ENCODE data around the gene PXMP2. TPM values are rescaled to one million over a fixed set of nuclear protein-coding genes. Genes with fewer than 3 reads are reported as not detected.

The PXMP2 gene
- polyA plus RNA-seq, 2 donors, result 5.1 to 15.7 TPM

DNA sequence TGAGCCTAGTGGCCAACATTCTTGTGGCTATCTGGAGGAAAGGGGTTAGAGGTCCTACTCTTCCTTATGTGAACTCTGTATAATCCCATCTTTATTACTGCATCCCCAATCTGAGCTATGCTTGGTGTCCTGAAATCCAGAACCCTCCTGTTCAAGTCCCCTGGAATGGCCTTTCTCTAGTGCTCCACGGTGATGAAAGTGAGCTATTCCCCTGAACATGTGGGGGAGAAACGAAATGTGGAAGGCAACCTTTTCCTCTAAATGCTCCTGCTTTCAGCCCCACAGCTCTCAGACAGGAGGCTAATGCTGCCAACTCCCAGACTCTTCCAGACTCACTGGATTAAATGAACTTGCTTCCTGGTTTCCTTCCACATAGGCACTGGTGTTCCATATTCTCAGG, 20.8 kb downstream of the PXMP2 start:
- Histone ChIP-seq H3K4me1 (ENCODE audit: control insufficient read depth in 2 of 2, insufficient read depth in 2 of 2, low read length in 1 of 2) (no peaks in the 10 kb centered on the region), H3K27me3 (ENCODE audit: control insufficient read depth in 1 of 2, insufficient read depth in 2 of 2, low read length in 2 of 2) (no peaks in the 10 kb centered on the region), H3K27ac (ENCODE audit: low read depth in 2 of 2, low read length in 1 of 2) (no peak overlapping the region), H3K9me3 (ENCODE audit: control insufficient read depth in 2 of 2, insufficient read depth in 1 of 2, low read depth in 1 of 2, low read length in 1 of 2) (no peaks in the 10 kb centered on the region), H3K36me3 (ENCODE audit: control insufficient read depth in 2 of 2, insufficient read depth in 2 of 2, low read length in 1 of 2) (peaks cover 0 to 6% of the 10 kb centered on the region in 2 donors), H3K4me3 (ENCODE audit: low read depth in 1 of 2, low read length in 2 of 2) (no peak overlapping the region)
- 82 to 92% methylated on average over 2 of the region's 2 CpGs for WGBS, 2 donors

DNA sequence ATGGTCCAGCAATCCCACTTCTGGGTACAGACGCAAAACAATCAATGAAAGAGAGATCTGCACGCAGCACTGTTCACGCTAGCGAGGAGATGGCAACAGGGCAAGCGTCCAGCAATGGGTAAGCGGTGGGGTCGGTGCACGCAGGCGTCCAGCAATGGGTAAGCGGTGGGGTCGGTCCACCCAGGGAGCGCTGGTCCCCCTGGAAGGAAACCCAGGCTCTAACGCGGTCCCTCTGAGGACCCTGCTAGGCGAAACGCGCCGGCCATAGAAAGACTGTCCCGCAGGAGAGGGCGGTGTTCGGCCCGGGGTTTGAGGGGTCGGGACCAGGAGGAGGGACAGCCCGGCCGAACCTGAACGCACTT, 22.6 kb downstream of the PXMP2 start:
- Histone ChIP-seq H3K36me3 (ENCODE audit: control insufficient read depth in 2 of 2, insufficient read depth in 2 of 2, low read length in 1 of 2) (peaks cover 0 to 7% of the 10 kb centered on the region in 2 donors), H3K4me1 (ENCODE audit: control insufficient read depth in 2 of 2, insufficient read depth in 2 of 2, low read length in 1 of 2) (no peaks in the 10 kb centered on the region), H3K27ac (ENCODE audit: low read depth in 2 of 2, low read length in 1 of 2) (peak overlapping the region; percentile 79 to 80), H3K4me3 (ENCODE audit: low read depth in 1 of 2, low read length in 2 of 2) (peak overlapping the region; percentile 90), H3K9me3 (ENCODE audit: control insufficient read depth in 2 of 2, insufficient read depth in 1 of 2, low read depth in 1 of 2, low read length in 1 of 2) (no peaks in the 10 kb centered on the region), H3K27me3 (ENCODE audit: control insufficient read depth in 1 of 2, insufficient read depth in 2 of 2, low read length in 2 of 2) (no peaks in the 10 kb centered on the region)
- WGBS, 2 donors, result 2 to 3% methylated on average over 26 of the region's 26 CpGs

DNA sequence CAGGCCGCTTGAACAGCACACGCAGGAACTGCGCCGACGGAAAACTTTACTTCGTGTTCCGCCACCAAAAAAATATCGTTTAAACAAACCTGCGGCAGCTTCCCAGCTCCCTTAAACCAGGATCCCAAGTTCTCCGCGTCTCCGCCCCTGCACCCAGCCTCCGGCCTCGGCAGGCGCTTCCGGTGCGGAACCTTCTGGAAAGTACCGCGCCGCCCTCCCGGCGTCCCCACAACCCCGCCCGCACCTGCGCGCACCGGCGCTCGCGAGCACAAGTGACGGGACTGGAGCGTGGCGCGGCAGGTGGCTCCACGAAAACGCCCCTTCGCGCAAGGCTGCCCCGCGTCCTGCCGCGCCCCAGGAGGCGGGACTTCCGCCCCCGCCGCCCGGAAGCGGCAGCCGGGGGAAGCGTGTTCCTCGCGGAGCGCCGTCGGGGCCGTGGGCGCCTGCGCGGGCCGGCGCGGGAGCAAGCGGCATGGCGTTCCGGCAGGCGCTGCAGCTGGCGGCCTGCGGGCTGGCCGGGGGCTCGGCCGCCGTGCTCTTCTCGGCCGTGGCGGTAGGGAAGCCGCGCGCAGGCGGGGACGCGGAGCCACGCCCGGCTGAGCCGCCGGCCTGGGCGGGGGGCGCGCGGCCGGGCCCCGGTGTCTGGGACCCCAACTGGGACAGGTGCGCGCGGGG, 23.2 kb downstream of the PXMP2 start, which contains the start of gene PGAM5:
TSS of gene PGAM5 (plus strand) at position 438 of the 675 bp plus-strand sequence. CDS start at position 473, 35 bp downstream.
- H3K27ac ChIP-seq (ENCODE audit: low read depth in 2 of 2, low read length in 1 of 2), result peak within 1 kb of the TSS; percentile 79 to 80
- H3K36me3 ChIP-seq (ENCODE audit: control insufficient read depth in 2 of 2, insufficient read depth in 2 of 2, low read length in 1 of 2), result peaks cover 0 to 7% of the 10 kb centered on the region in 2 donors
- no peaks in the 10 kb centered on the region for H3K27me3 ChIP-seq (ENCODE audit: control insufficient read depth in 1 of 2, insufficient read depth in 2 of 2, low read length in 2 of 2)
- 1% methylated on average over 70 to 94 of the region's 94 CpGs for WGBS, 2 donors
- peak within 1 kb of the TSS; percentile 90 for H3K4me3 ChIP-seq (ENCODE audit: low read depth in 1 of 2, low read length in 2 of 2)
- no peaks in the 10 kb centered on the region for H3K4me1 ChIP-seq (ENCODE audit: control insufficient read depth in 2 of 2, insufficient read depth in 2 of 2, low read length in 1 of 2)
- no peaks in the 10 kb centered on the region for H3K9me3 ChIP-seq (ENCODE audit: control insufficient read depth in 2 of 2, insufficient read depth in 1 of 2, low read depth in 1 of 2, low read length in 1 of 2)

DNA sequence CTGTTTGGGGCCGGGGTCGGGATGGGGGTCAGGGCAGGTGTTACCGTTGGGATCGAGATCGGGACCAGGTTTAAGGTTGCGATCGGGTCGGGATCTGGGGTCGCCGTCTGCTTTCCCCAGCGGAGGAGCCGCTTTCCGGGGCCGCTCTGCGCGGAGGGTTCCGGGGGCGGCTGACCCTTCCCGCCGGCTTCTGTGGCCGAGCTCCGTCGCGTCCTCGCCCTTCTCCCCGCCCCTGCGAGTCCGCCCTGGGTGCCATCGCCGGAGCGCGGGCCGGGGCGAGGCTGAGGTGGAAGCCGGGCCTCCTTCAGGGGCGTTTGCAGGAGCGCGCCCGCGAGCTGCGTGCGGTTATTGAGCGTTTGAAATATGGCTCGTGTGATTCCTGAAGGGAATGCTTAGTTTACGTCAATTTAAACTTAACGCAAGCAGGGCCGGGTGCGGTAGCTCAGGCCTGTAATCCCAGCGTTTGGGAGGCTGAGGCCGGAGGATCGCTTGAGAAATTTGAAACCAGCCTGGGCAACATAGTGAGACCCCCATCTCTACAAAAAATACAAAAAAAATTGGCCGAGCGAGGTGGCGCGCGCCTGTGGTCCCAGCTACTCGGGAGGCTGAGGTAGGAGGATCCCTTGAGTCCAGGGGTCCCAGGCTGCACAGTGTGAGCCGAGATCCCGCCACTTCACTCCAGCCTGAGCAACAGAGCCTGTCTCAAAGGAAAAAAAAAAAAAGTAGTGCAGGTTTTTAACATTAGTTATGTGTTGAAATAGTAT, 23.9 kb downstream of the PXMP2 start:
- Histone ChIP-seq H3K27ac (ENCODE audit: low read depth in 2 of 2, low read length in 1 of 2) (peak overlapping the region; percentile 12 to 80), H3K4me3 (ENCODE audit: low read depth in 1 of 2, low read length in 2 of 2) (peak overlapping the region; percentile 90), H3K4me1 (ENCODE audit: control insufficient read depth in 2 of 2, insufficient read depth in 2 of 2, low read length in 1 of 2) (no peaks in the 10 kb centered on the region), H3K27me3 (ENCODE audit: control insufficient read depth in 1 of 2, insufficient read depth in 2 of 2, low read length in 2 of 2) (no peaks in the 10 kb centered on the region), H3K9me3 (ENCODE audit: control insufficient read depth in 2 of 2, insufficient read depth in 1 of 2, low read depth in 1 of 2, low read length in 1 of 2) (no peaks in the 10 kb centered on the region), H3K36me3 (ENCODE audit: control insufficient read depth in 2 of 2, insufficient read depth in 2 of 2, low read length in 1 of 2) (peaks cover 0 to 7% of the 10 kb centered on the region in 2 donors)
- WGBS, 2 donors, result 6 to 9% methylated on average over 57 to 59 of the region's 59 CpGs

DNA sequence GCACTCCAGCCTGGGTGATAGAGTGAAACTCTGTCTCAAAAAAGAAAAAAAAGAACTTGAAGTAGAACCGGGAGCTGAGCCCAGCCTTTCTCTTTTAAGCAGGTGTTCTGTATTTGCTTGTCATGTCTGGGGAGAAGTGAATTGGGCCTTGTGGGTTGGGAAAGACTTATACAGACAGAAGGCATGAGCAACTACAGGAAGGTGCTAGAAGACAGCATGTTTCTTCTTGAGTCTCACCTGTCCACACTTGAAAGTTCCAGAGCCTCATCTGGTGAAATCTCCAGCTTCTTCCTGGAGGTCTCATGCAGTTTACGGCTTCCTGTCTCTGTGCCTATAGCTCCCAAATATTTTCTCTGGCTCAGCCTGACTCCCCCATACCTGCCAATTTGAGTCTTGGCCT, 25.7 kb downstream of the PXMP2 start:
- H3K4me1 ChIP-seq (ENCODE audit: control insufficient read depth in 2 of 2, insufficient read depth in 2 of 2, low read length in 1 of 2), result no peaks in the 10 kb centered on the region
- peaks cover 0 to 21% of the 10 kb centered on the region in 2 donors for H3K36me3 ChIP-seq (ENCODE audit: control insufficient read depth in 2 of 2, insufficient read depth in 2 of 2, low read length in 1 of 2)
- H3K9me3 ChIP-seq (ENCODE audit: control insufficient read depth in 2 of 2, insufficient read depth in 1 of 2, low read depth in 1 of 2, low read length in 1 of 2), result no peaks in the 10 kb centered on the region
- H3K4me3 ChIP-seq (ENCODE audit: low read depth in 1 of 2, low read length in 2 of 2), result no peak overlapping the region
- no peak overlapping the region for H3K27ac ChIP-seq (ENCODE audit: low read depth in 2 of 2, low read length in 1 of 2)
- 50 to 51% methylated on average over 2 of the region's 2 CpGs for WGBS, 2 donors
- H3K27me3 ChIP-seq (ENCODE audit: control insufficient read depth in 1 of 2, insufficient read depth in 2 of 2, low read length in 2 of 2), result no peaks in the 10 kb centered on the region

DNA sequence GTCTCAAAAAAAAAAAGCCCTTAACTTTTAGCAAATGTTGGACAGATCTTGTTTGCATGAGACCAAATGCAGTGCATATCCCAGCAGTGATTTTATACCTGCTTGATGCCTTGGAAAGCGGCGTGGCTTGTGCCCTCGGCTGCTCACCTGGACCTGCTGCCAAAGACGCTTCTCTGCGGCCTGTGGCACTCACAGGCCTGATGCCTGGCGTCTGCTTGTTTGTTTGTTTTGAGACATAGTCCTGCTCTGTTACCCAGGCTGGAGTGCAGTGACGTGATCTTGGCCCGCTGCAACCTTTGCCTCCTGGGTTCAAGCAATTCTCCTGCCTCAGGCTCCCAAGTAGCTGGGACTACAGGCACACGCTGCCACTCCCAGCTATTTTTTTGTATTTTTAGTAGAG, 28.5 kb downstream of the PXMP2 start:
- peaks cover 0 to 42% of the 10 kb centered on the region in 2 donors for H3K36me3 ChIP-seq (ENCODE audit: control insufficient read depth in 2 of 2, insufficient read depth in 2 of 2, low read length in 1 of 2)
- H3K4me3 ChIP-seq (ENCODE audit: low read depth in 1 of 2, low read length in 2 of 2), result no peak overlapping the region
- no peak overlapping the region for H3K27ac ChIP-seq (ENCODE audit: low read depth in 2 of 2, low read length in 1 of 2)
- WGBS, 2 donors, result 79 to 85% methylated on average over 9 of the region's 9 CpGs
- no peaks in the 10 kb centered on the region for H3K4me1 ChIP-seq (ENCODE audit: control insufficient read depth in 2 of 2, insufficient read depth in 2 of 2, low read length in 1 of 2)
- no peaks in the 10 kb centered on the region for H3K27me3 ChIP-seq (ENCODE audit: control insufficient read depth in 1 of 2, insufficient read depth in 2 of 2, low read length in 2 of 2)
- H3K9me3 ChIP-seq (ENCODE audit: control insufficient read depth in 2 of 2, insufficient read depth in 1 of 2, low read depth in 1 of 2, low read length in 1 of 2), result no peaks in the 10 kb centered on the region

DNA sequence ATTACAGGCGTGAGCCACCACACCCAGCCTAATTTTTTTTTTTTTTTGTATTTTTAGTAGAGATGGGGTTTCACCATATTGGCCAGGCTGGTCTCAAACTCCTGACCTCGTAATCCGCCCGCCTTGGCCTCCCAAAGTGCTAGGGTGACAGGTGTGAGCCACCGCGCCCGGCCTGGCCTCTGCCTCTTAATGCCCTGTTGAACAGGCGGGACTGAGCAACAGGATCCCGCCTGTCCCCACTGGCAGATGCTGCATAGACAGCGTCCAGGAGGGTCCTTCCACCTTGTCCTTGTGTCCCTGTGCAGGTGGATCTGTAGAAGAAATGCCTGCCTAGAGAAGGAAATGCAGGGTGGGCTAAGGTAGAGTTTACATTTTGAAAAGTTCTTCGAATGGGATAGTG, 29.0 kb downstream of the PXMP2 start:
- Histone ChIP-seq H3K4me3 (ENCODE audit: low read depth in 1 of 2, low read length in 2 of 2) (no peak overlapping the region), H3K36me3 (ENCODE audit: control insufficient read depth in 2 of 2, insufficient read depth in 2 of 2, low read length in 1 of 2) (peaks cover 0 to 44% of the 10 kb centered on the region in 2 donors), H3K27ac (ENCODE audit: low read depth in 2 of 2, low read length in 1 of 2) (no peak overlapping the region), H3K4me1 (ENCODE audit: control insufficient read depth in 2 of 2, insufficient read depth in 2 of 2, low read length in 1 of 2) (no peaks in the 10 kb centered on the region), H3K9me3 (ENCODE audit: control insufficient read depth in 2 of 2, insufficient read depth in 1 of 2, low read depth in 1 of 2, low read length in 1 of 2) (no peaks in the 10 kb centered on the region), H3K27me3 (ENCODE audit: control insufficient read depth in 1 of 2, insufficient read depth in 2 of 2, low read length in 2 of 2) (no peaks in the 10 kb centered on the region)
- WGBS, 2 donors, result 78 to 85% methylated on average over 11 of the region's 11 CpGs

DNA sequence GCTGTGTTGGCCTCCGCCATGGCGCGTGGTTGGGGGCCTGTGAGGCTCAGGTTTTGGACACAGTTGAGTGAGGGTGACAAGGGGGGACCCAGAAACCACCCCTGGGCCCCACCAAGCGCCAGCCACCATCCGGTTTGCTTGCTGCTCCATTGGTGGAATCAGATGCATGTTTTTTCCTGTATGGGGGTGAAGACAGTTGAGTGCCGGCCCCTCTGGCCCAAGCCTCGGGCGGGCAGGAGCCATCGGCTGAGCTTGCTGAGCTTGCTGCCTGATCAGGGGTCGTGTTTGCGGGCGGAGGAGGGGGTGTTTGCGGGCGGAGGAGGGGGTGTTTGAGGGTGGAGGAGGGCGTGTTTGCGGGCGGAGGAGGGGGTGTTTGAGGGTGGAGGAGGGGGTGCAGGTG, 29.6 kb downstream of the PXMP2 start:
- Histone ChIP-seq H3K27ac (ENCODE audit: low read depth in 2 of 2, low read length in 1 of 2) (no peak overlapping the region), H3K4me3 (ENCODE audit: low read depth in 1 of 2, low read length in 2 of 2) (no peak overlapping the region), H3K9me3 (ENCODE audit: control insufficient read depth in 2 of 2, insufficient read depth in 1 of 2, low read depth in 1 of 2, low read length in 1 of 2) (no peaks in the 10 kb centered on the region), H3K36me3 (ENCODE audit: control insufficient read depth in 2 of 2, insufficient read depth in 2 of 2, low read length in 1 of 2) (peaks cover 0 to 44% of the 10 kb centered on the region in 2 donors), H3K4me1 (ENCODE audit: control insufficient read depth in 2 of 2, insufficient read depth in 2 of 2, low read length in 1 of 2) (no peaks in the 10 kb centered on the region), H3K27me3 (ENCODE audit: control insufficient read depth in 1 of 2, insufficient read depth in 2 of 2, low read length in 2 of 2) (no peaks in the 10 kb centered on the region)
- 84 to 85% methylated on average over 17 of the region's 17 CpGs for WGBS, 2 donors

DNA sequence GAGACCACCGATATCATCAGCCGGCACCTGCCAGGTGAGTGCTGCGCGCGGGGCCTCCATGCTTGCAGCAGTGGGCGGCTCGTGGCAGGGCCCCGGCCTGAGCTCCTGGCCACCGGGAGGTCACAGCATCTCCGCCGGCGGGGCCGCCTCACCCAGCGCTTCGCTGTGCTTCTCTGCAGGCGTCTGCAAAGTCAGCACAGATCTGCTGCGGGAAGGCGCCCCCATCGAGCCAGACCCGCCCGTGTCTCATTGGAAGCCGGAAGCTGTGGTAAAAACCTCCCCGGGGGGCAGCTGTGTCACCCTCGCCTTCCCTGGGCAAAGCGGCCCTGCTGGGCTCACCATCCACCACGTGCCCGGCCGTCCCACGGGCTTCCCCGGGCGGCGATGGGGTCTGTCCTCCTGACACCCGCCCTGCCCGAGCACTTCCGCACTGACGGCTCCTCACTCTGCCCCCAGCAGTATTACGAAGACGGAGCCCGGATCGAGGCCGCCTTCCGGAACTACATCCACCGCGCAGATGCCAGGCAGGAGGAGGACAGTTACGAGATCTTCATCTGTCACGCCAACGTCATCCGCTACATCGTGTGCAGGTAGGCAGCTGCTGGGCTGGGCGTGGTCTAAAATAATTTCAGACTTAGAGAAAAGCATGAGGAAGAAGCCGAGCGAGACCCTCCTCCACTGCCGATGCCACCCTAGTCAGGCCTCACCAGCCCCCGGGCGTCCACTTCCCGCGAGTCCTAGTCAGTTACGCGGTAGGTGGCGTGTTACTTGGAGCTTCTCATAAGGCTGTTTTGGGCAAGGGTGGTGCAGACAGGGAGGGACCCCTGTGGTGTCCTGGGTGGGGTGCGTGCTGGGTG, 30.4 kb downstream of the PXMP2 start:
- WGBS, 2 donors, result 95 to 96% methylated on average over 59 to 61 of the region's 61 CpGs
- Histone ChIP-seq H3K4me1 (ENCODE audit: control insufficient read depth in 2 of 2, insufficient read depth in 2 of 2, low read length in 1 of 2) (no peaks in the 10 kb centered on the region), H3K36me3 (ENCODE audit: control insufficient read depth in 2 of 2, insufficient read depth in 2 of 2, low read length in 1 of 2) (peaks cover 0 to 44% of the 10 kb centered on the region in 2 donors), H3K27me3 (ENCODE audit: control insufficient read depth in 1 of 2, insufficient read depth in 2 of 2, low read length in 2 of 2) (no peaks in the 10 kb centered on the region), H3K9me3 (ENCODE audit: control insufficient read depth in 2 of 2, insufficient read depth in 1 of 2, low read depth in 1 of 2, low read length in 1 of 2) (no peaks in the 10 kb centered on the region), H3K4me3 (ENCODE audit: low read depth in 1 of 2, low read length in 2 of 2) (no peak overlapping the region), H3K27ac (ENCODE audit: low read depth in 2 of 2, low read length in 1 of 2) (no peak overlapping the region)

Measured in esophagus (tissue), 2 donors.